Karpas-422 (cell line): ENCODE data around the gene CDKL4. TPM values are rescaled to one million over a fixed set of nuclear protein-coding genes. Genes with fewer than 3 reads are reported as not detected.
"Not testable (repeated sequence)": the region's sequence is repeated elsewhere in the genome, so short reads cannot be mapped to it uniquely, and the experiment has no call there.

Experiments used
- DNase-seq: peaks from one replicate; pipeline ENCODE4 v3.0.0-alpha.2; 2015
- H2AFZ ChIP-seq: fragments of 200-600 bp; sonication (generic); 2 replicates; pipeline ENCODE4 v1.6.1; 2014; ENCODE audit warnings: antibody characterized with exemption, low read length, mixed read lengths
- H3K27ac ChIP-seq: fragments of 200-600 bp; sonication (generic); 2 replicates; pipeline ENCODE4 v1.5.1; 2014; ENCODE audit warnings: mild to moderate bottlenecking, low read length, moderate library complexity
- H3K27me3 ChIP-seq: fragments of 200-600 bp; sonication (generic); 2 replicates; pipeline ENCODE4 v1.6.1; 2014; ENCODE audit warnings: low read length, mixed read lengths
- H3K36me3 ChIP-seq: fragments of 200-600 bp; sonication (generic); 2 replicates; pipeline ENCODE4 v1.6.1; 2014; ENCODE audit warnings: low read length, mixed read lengths; ENCODE audit not compliant: insufficient read depth
- H3K4me1 ChIP-seq: fragments of 200-600 bp; sonication (generic); 2 replicates; pipeline ENCODE4 v1.6.1; 2014; ENCODE audit warnings: mild to moderate bottlenecking, low read length, mixed read lengths
- H3K4me2 ChIP-seq: fragments of 200-600 bp; sonication (generic); 2 replicates; pipeline ENCODE4 v1.6.1; 2014; ENCODE audit warnings: low read length, low read depth, mild to moderate bottlenecking; ENCODE audit not compliant: poor library complexity, severe bottlenecking
- H3K4me3 ChIP-seq: fragments of 200-600 bp; sonication (generic); 2 replicates; pipeline ENCODE4 v1.5.1; 2014; ENCODE audit warnings: mild to moderate bottlenecking, antibody characterized with exemption, low read length, mixed read lengths
- H3K79me2 ChIP-seq: fragments of 200-600 bp; sonication (generic); 2 replicates; pipeline ENCODE4 v1.6.1; 2014; ENCODE audit warnings: mild to moderate bottlenecking, low read length, mixed read lengths
- H3K9ac ChIP-seq: fragments of 200-600 bp; sonication (generic); 2 replicates; pipeline ENCODE4 v1.6.0; 2014; ENCODE audit warnings: low read length
- H3K9me2 ChIP-seq: fragments of 200-600 bp; sonication (generic), shearing (Covaris generic); replicated peaks from 2 replicates; pipeline ENCODE4 v1.6.0; 2014; ENCODE audit warnings: mild to moderate bottlenecking, low read length, moderate library complexity; ENCODE audit not compliant: insufficient read depth
- H3K9me3 ChIP-seq: fragments of 300-700, 200-600 bp; sonication (generic); 2 replicates; pipeline ENCODE4 v1.6.1; 2014; ENCODE audit warnings: low read length, mixed read lengths
- H4K20me1 ChIP-seq: fragments of 200-600 bp; sonication (generic); 2 replicates; pipeline ENCODE4 v1.6.1; 2014; ENCODE audit warnings: mild to moderate bottlenecking, antibody characterized with exemption, low read length, low read depth; ENCODE audit not compliant: insufficient read depth
- total RNA-seq: library from RNA; depleted of rRNA; stranded (reverse); fragments of >200 nt; shearing (Covaris generic); gene quantifications from 2 replicates; pipeline ENCODE4 v1.2.3, GENCODE V29; 2014; ENCODE audit warnings: low replicate concordance

CDKL4 gene
- total RNA-seq, 1 experiment from 2014 or later: 14.3 TPM

DNA sequence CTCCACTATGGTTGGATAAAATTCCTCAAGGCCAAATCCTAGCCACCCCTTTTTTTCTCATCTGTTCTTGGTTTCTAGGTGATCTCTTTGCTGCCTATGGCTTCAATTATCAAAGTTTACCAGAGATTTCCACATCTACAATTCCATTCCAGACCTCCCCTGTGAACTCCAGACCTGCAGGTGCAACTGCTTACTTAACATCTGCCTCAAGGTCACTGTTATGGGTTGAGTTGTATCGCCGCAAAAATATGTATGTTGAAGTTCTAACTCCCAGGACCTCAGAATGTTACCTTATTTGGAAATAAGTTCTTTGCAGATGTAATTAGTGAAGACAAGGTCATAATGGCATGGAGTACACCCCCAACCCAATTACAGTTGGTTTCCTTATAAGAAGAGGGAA lies 62.5 kb downstream of the CDKL4 start:
- Histone ChIP-seq H4K20me1 (no peaks in the 10 kb centered on the region), H3K9me3 (no peaks in the 10 kb centered on the region), H3K4me2 (no peak overlapping the region), H3K79me2 (no peaks in the 10 kb centered on the region), H3K27me3 (no peaks in the 10 kb centered on the region), H3K36me3 (no peaks in the 10 kb centered on the region), H3K4me3 (no peak overlapping the region), H3K9ac (no peak overlapping the region), H3K4me1 (no peaks in the 10 kb centered on the region), H2AFZ (no peak overlapping the region), H3K9me2 (no peaks in the 10 kb centered on the region), H3K27ac (no peak overlapping the region)
- DNase-seq: no peak

- no peaks in the 10 kb centered on the region for H3K27me3 ChIP-seq
- H3K79me2 ChIP-seq: no peaks in the 10 kb centered on the region
- no peaks in the 10 kb centered on the region for H3K9me2 ChIP-seq
- H3K9me3 ChIP-seq: no peaks in the 10 kb centered on the region
- no peak overlapping the region for H3K9ac ChIP-seq
- H3K27ac ChIP-seq: no peak overlapping the region
- H3K36me3 ChIP-seq: no peaks in the 10 kb centered on the region
- H2AFZ ChIP-seq: no peak overlapping the region
- no peaks in the 10 kb centered on the region for H4K20me1 ChIP-seq
- no peak overlapping the region for H3K4me3 ChIP-seq
- H3K4me1 ChIP-seq: peaks cover 6% of the 10 kb centered on the region
- no peak overlapping the region for H3K4me2 ChIP-seq
- no peak for DNase-seq
Measured at GRCh38 chr2:39179974-39180960, 63.5 kb downstream of the CDKL4 start.

GRCh38 chr2:39178756-39179155 lies 65.0 kb downstream of the CDKL4 start:
- Histone ChIP-seq H4K20me1 (no peaks in the 10 kb centered on the region), H3K4me3 (no peak overlapping the region), H2AFZ (no peak overlapping the region), H3K27me3 (no peaks in the 10 kb centered on the region), H3K9me3 (no peaks in the 10 kb centered on the region), H3K27ac (no peak overlapping the region), H3K9me2 (no peaks in the 10 kb centered on the region), H3K4me1 (peaks cover 6% of the 10 kb centered on the region), H3K79me2 (no peaks in the 10 kb centered on the region), H3K4me2 (no peak overlapping the region), H3K9ac (no peak overlapping the region), H3K36me3 (no peaks in the 10 kb centered on the region)
- no peak for DNase-seq

GRCh38 chr2:39176997-39177396 lies 66.8 kb downstream of the CDKL4 start:
- H3K9me3 ChIP-seq: no peaks in the 10 kb centered on the region
- no peaks in the 10 kb centered on the region for H3K36me3 ChIP-seq
- no peak overlapping the region for H2AFZ ChIP-seq
- H3K27ac ChIP-seq: no peak overlapping the region
- H3K79me2 ChIP-seq: no peaks in the 10 kb centered on the region
- H3K4me2 ChIP-seq: no peak overlapping the region
- H3K27me3 ChIP-seq: no peaks in the 10 kb centered on the region
- H3K9me2 ChIP-seq: no peaks in the 10 kb centered on the region
- no peaks in the 10 kb centered on the region for H4K20me1 ChIP-seq
- peaks cover 6% of the 10 kb centered on the region for H3K4me1 ChIP-seq
- no peak for DNase-seq
- H3K4me3 ChIP-seq: no peak overlapping the region
- H3K9ac ChIP-seq: no peak overlapping the region

GRCh38 chr2:39175026-39175812 lies 68.6 kb downstream of the CDKL4 start:
- no peaks in the 10 kb centered on the region for H3K9me3 ChIP-seq
- H3K4me2 ChIP-seq: no peak overlapping the region
- DNase-seq: no peak
- no peaks in the 10 kb centered on the region for H3K27me3 ChIP-seq
- no peak overlapping the region for H3K9ac ChIP-seq
- H3K36me3 ChIP-seq: no peaks in the 10 kb centered on the region
- H3K27ac ChIP-seq: no peak overlapping the region
- H3K9me2 ChIP-seq: no peaks in the 10 kb centered on the region
- H3K4me3 ChIP-seq: no peak overlapping the region
- H2AFZ ChIP-seq: no peak overlapping the region
- peaks cover 6% of the 10 kb centered on the region for H3K4me1 ChIP-seq
- no peaks in the 10 kb centered on the region for H3K79me2 ChIP-seq
- H4K20me1 ChIP-seq: no peaks in the 10 kb centered on the region

DNA sequence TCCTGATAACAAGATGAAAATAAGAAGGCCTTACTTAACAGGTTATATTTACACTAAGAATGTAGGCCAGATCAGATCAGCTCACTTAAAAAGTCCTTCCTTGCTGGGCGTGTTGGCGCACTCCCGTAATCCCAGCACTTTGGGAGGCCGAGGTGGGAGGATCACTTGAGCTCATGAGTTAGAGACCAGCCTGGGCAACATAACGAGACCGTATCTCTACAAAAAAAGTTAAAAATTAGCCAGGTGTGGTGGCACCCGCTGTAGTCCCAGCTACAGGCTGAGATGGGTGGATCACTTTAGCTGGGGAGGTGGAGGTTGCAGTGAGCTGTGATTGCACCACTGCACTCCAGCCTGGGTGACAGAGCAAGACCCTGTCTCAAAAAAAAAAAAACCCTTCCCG lies 69.7 kb downstream of the CDKL4 start:
- Histone ChIP-seq H4K20me1 (no peaks in the 10 kb centered on the region), H3K27me3 (no peaks in the 10 kb centered on the region), H3K9me3 (no peaks in the 10 kb centered on the region), H3K9ac (no peak overlapping the region), H3K4me3 (no peak overlapping the region), H3K4me1 (peaks cover 6% of the 10 kb centered on the region), H3K79me2 (no peaks in the 10 kb centered on the region), H2AFZ (no peak overlapping the region), H3K27ac (no peak overlapping the region), H3K4me2 (no peak overlapping the region), H3K36me3 (no peaks in the 10 kb centered on the region), H3K9me2 (no peaks in the 10 kb centered on the region)
- no peak for DNase-seq

DNA sequence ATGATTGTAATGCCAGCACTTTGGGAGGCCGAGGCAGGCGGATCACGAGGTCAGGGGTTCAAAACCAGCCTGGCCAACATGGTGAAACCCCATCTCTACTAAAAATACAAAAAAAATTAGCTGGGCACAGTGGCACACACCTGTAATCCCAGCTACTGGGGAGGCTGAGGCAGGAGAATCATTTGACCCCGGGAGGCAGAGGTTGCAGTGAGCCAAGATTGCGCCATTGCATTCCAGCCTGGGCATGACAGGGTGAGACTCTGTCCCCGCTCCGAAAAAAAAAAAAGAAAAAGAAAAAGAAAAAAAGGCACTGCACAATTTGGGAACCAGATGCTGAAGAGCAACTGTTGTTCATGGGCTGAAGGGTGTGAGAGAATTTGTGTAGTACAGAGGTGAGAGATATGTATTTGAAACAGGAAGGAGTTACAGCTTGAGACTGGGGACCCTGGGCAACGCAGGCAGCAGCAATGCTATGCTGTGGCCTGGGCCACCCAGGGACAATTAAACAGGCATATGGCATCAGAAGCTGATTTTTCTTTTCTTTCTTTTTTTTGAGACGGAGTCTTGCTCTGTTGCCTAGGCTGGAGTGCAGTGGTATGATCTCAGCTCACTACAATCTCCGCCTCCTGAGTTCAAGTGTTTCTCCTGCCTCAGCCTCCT lies 71.6 kb downstream of the CDKL4 start:
- not testable (repeated sequence) for H3K36me3 ChIP-seq, H3K27ac ChIP-seq, H2AFZ ChIP-seq, H4K20me1 ChIP-seq, H3K9me3 ChIP-seq, H3K79me2 ChIP-seq, H3K9me2 ChIP-seq, H3K4me1 ChIP-seq, H3K27me3 ChIP-seq, H3K4me2 ChIP-seq, H3K4me3 ChIP-seq, DNase-seq, H3K9ac ChIP-seq

- H3K27me3 ChIP-seq: no peaks in the 10 kb centered on the region
- H3K9me2 ChIP-seq: no peaks in the 10 kb centered on the region
- H3K27ac ChIP-seq: no peak overlapping the region
- no peak overlapping the region for H2AFZ ChIP-seq
- H3K79me2 ChIP-seq: no peaks in the 10 kb centered on the region
- no peaks in the 10 kb centered on the region for H4K20me1 ChIP-seq
- DNase-seq: no peak
- no peak overlapping the region for H3K4me3 ChIP-seq
- H3K9ac ChIP-seq: no peak overlapping the region
- H3K4me2 ChIP-seq: no peak overlapping the region
- H3K9me3 ChIP-seq: no peaks in the 10 kb centered on the region
- H3K36me3 ChIP-seq: no peaks in the 10 kb centered on the region
- H3K4me1 ChIP-seq: peaks cover 6% of the 10 kb centered on the region
Measured at GRCh38 chr2:39171621-39172020, 72.1 kb downstream of the CDKL4 start.
